GM18951 (cell line): ENCODE results near the gene ST7.
A peak's percentile ranks its signal among the peaks of the same experiment; 100 is the strongest.

Source experiments
- POLR2A ChIP-seq: IDR thresholded peaks from 4 replicates; pipeline ENCODE4 v1.6.1; 2011; ENCODE audit warnings: mild to moderate bottlenecking; ENCODE audit not compliant: insufficient read length, insufficient read depth; ENCODE audit errors: extremely low read depth
- in situ Hi-C: fragments of 300-500 bp; cut with MboI; formaldehyde crosslinking; loops from one replicate; pipeline ENCODE4 v1.12.0; 2022; ENCODE audit warnings: low sequenced_read_pairs, mixed read lengths, inconsistent platforms; ENCODE audit not compliant: unreplicated experiment

Gene ST7

GRCh38 chr7:117014099-117014656 lies 60.9 kb downstream of the ST7 start:
- in situ Hi-C loops: no loop called here
- TF ChIP-seq POLR2A: no peak

DNA sequence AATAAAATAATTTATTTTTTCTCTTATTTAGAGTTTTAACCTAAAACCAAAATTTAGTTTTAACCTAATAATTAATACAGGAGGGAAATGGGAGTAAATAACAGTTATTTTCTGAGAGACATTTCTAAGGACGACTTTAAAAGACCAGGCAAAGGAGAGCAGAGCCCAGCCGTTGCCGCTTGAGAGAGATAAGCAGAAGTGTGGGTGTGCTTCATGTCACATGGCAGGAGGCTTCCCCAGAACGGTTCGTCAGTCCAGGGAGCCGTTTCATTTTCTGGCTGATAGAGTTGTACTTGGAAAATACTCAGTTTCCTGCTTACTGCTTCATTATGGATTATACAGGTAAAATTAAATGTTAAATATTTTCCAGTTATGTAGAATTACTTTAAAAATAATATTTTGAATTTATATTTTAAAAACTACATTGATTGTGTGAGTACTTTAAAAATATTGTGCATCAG lies 61.4 kb downstream of the ST7 start:
- peak; percentile 32 for TF ChIP-seq POLR2A
- in situ Hi-C loops: no loop called here

DNA sequence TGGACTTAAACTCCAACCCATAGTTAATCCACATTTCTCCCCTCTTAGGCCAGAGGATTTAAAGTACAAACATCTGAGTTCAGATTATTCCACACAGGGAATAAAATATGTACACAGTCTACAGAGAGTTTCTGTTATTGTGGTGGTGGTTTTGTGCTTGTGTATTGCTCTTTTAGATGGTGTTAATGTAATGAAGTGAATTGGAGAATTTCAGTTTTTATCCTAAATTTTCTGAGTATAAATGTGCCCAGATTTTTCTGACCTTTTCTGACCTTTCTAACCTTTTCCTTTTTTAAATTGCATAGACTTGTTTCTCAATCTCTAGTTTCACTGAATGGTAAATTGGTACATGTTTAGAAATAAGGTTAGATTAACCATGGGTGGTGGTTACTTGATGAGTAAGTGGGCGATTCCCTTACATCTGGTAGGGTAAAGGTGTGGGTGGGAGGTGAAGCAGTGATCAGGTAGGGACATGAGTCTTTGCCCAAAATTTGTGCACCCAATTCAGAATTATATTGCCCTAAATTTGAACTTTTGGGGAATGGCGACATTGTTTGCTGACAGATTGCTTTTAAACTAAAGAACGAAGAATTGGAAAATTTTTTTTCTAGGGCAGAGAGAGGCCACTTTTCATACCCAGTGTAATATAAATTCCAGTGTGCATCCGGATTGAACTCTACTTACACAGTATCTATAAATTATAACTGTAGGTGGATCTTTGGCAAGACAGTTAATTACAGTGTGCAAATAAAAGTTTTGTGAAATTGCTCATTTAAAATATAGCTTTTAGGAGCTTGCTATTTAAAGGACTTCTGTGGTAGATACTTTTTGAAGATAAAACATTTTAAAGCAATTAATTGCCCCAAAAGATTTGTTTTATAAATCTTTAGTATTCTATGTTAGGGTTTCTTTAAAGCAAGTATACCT lies 62.2 kb downstream of the ST7 start:
- no peak for TF ChIP-seq POLR2A
- in situ Hi-C loops: no loop called here

DNA sequence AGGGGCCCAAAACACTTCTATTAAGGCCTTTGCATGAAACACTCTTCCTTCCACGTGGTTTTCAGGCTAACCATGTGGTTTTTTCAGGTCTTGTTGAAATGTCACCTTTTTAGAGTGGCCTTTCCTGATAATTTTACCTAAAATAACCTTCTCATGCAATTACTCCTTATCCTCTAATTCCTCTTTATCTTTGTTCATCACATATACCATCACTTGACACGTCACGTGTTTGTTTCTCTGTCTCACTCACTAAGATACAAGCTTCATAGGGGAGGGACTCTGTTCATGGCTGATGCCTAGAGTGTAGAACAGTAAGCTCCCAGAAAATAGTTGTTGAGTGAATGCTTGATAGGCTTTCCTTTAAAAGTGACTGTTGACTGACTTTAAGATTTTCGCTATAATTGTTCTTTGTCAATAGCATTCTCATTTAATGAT lies 63.7 kb downstream of the ST7 start:
- no peak for TF ChIP-seq POLR2A
- in situ Hi-C loops: no loop called here

DNA sequence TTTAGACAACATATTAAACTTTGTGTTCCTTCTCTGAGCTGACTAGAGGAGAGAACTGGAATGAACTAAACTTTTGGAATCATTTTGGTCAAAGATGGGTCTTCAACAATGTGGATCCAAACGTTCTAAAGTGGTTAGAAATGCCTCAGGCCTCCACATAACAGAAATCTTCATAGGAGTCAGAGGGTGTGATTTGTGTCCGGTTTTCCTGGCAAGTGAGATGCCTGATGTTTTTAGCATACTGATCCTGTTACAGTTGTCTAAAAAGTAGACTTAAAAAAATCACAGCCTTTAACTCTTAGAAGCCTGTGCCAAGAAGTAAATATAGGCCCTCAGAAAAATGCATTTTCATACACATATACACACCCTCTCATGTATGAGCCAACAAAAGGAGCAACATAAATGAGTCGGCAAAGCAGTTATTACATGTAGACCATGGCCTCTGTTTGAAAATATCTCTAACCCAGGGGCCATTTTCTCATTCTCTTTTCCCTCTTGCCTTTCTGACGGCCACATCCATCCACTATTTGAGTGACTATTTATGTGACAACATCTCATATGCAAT lies 64.5 kb downstream of the ST7 start:
- in situ Hi-C loops: no loop called here
- TF ChIP-seq POLR2A: no peak

- in situ Hi-C loops: no loop called here
Observed at GRCh38 chr7:117018713-117019112, 65.4 kb downstream of the ST7 start.

GRCh38 chr7:117019287-117019686 lies 66.0 kb downstream of the ST7 start:
- no peak for TF ChIP-seq POLR2A
- in situ Hi-C loops: no loop called here

More at GRCh38 chr7:117018713-117019112, 65.4 kb downstream of the ST7 start:
- TF ChIP-seq POLR2A: no peak

GRCh38 chr7:117019786-117020590 lies 66.7 kb downstream of the ST7 start:
- TF ChIP-seq POLR2A: no peak
- in situ Hi-C loops: no loop called here

GRCh38 chr7:117020591-117020973 lies 67.3 kb downstream of the ST7 start:
- in situ Hi-C loops: no loop called here
- no peak for TF ChIP-seq POLR2A

DNA sequence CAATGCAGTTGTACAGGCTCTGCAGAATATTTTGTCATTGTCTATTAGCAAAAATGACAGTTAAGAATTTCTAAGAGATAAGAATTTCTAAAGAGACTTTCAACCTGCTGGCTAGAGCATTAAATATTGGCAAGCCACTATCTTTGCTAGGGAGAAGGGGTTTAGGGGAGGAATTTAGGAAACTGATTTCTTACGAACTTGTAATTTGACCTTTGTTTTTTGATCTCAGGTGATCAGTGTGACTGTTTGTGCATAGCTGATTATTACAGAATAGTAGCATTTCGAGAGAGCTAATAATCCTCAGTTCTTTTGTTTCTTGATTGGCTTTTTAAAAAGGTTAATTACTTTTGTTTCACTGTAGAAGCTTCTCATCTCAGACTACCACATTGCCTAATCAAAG lies 68.1 kb downstream of the ST7 start:
- TF ChIP-seq POLR2A: no peak
- in situ Hi-C loops: no loop called here

DNA sequence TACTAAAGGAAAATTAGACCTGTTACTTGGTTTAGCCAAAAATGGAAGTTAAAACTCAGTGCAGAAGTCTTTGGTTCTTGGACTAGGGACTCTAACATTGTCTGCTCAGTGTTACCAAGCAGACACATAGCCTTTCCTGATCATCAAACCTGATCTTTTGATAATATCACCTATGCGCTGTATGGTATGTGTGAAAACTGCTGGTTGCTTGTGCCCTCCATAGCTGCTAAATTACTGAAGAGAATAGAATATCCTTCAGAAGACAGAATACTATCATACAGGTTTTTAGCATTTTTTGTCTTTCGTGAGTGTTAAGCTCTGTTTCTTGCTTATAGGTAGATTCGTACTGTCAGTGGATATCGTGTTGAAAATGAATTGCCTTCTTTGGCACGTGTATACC lies 68.7 kb downstream of the ST7 start:
- TF ChIP-seq POLR2A: no peak

DNA sequence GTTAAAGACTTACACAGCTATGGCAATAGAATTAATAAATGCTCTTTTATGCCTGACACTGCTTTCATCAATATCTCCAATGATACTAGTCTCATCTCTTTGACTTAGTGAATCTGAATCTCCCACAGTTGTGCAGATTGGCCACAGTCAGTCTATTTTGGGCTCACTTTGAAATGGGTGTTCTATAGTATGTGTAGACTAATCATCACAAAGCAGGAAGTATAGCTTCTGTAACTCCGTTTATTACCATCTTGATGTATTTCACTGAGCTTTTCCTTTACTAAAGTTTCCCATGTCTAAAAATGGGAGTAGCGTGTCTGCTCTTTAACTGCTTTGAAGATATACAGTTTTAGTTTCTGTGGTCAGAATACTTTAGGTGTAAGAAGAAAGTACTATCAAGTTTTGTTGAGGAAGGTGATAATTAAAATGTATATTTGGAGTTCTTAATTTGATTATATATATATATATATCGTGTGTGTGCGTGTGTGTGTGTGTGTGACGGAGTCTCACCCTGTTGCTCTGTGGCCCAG lies 70.1 kb downstream of the ST7 start:
- TF ChIP-seq POLR2A: no peak
- in situ Hi-C loops: no loop called here

More for the DNA sequence above, 68.7 kb downstream of the ST7 start:
- in situ Hi-C loops: no loop called here

GRCh38 chr7:117024811-117025210 lies 71.5 kb downstream of the ST7 start:
- TF ChIP-seq POLR2A: no peak
- in situ Hi-C loops: no loop called here
